Activated CD4-positive, alpha-beta T cell treated with anti-CD3 and anti-CD28 coated beads, Interleukin-2, amount 50 U/mL, for 48 hours (primary cell): Measurements from ENCODE around the gene APEH.

Experiments used
- DNase-seq, 2 experiments: peaks; one replicate each; pipeline ENCODE4 v3.0.0-alpha.2; 2020

The APEH gene

DNA sequence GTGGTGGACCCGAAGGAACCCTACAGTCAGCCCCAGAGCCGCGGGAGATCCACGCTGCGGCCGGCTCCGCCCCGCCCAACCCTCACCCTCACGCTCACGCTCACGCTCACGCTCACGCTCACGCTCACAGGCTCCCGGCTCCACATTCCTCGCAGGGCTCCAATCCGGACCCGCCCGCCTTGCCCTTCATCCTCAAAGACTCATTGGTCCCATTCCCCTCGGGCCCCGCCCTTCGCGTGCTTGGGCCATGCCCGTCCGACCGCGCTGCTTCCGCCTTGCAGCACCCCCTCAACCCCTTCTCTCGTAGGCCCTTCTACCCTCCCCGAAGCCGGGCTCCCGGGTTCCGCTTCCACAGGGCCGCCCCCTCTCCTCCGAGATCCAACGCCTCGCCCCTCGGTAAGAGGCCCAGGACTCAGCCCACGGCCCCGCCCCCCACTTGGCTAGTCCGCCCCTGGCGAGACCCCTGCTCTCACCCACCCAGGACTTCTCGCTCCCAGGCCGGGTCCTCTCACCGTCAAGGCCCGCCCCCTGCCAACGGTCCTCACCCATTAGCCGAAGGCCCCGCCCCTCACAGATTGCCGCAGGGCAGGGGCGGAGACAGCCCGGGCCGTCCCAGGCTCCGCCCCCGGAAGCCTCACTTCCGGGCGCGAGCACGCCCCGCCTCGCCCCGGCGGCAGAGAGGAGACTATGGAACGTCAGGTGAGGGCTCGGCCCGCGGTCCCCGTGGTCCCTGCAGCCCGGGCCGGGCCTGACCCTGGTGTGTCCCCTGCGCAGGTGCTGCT lies at the start of gene APEH:
Gene APEH (plus strand): TSS at position 637 of the 782 bp plus-strand sequence. CDS start 51 bp downstream, at position 688.
- peak; percentile 99 for DNase-seq

DNA sequence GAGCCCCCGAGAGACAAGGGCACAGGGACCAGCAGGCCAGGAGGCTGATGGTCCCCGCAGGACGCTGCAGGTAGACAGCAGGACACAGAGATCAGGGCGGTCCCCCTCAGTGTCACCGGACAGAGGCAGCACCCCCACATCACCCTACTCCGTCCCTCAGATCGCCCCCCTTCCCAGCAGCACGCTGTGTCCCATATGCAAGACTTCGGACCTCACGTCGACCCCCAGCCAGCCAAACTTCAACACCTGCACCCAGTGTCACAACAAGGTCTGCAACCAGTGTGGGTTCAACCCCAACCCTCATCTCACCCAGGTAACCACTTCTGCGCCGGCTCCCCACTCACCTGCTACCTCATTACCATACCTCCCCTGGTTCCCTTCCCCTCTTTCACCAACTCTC lies 49.1 kb upstream of the APEH start:
- DNase-seq: no peak

DNA sequence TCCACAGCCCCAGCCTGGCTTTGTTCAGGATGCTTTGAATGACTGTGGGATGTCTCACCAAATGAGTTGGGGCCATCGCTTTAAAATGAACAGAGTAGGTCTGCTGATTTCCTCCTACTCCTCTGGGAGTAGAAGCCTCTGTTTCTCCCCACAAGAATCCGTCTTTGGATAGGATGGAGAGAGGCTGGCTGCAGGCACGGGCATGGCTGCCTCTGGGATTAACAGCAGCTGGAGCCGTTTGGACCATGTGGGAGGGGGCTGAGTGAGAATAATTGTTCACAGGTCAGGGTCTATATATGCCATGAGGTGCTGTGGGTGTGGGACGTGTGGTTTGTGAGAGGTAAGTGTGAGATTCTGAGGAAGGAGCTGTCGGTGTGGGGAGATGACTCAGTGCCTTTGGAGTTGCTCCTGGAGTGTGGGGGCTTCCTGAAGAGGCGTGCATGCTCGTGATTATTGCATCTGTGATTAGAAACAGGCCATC lies 48.0 kb upstream of the APEH start:
- no peak for DNase-seq

DNA sequence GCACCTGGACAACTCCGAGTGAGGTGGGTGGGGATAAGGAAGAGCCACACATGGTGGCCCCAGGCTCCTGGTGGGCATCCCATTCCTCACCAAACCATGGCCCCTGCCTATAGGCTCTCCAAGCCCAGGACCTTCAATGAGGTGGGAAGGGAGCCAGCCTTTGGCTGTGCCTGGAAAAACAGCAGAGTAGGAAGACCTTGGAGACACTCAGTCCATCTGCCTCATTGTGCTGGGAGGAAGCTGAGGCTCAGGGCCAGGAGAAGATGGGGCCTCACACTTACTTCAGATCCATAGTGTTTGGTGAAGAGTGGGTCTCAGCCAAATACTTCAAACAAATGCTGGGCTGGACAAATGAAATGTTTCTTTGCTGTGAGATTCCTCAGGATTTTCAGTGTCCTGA lies 47.4 kb upstream of the APEH start:
- no peak for DNase-seq

DNA sequence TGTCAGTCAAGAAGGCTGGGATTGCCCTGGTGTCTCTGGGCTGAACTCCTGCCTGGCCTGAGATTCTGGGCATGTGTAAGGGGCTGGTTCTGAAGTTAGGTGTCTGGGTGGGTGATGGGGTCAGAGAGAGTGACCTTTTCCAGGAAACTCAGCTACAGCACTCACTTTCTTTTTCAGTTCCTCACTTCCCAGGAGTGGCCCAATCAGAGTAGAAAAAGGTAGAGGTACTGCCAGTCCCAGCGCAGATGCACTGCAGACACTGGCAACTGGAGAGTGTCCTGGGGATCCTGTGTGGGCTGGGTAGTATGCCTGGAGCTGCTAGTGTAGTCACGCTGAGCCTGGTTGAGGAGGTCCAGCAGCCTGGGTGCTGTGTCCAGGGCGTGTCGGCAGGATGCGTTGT lies 46.5 kb upstream of the APEH start:
- no peak for DNase-seq

DNA sequence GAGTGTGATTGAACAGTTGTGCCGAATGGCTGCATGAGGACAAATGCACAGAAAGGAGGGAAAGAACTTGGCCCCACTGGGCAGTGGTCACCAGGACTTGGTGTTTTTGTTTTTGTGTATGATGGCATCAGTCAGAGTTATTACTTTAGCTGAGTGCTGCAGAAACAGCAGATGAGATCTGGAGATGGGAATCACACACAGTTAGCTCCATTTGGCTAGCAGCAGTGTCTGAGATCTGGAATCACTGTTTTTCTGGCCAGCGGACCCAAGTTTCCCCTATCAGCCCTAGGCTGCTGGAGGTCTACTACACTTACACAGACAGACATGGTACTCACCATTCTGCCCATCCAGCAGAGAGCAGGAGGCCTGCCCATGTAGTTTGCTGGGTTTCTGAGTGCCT lies 45.9 kb upstream of the APEH start:
- DNase-seq: no peak

DNA sequence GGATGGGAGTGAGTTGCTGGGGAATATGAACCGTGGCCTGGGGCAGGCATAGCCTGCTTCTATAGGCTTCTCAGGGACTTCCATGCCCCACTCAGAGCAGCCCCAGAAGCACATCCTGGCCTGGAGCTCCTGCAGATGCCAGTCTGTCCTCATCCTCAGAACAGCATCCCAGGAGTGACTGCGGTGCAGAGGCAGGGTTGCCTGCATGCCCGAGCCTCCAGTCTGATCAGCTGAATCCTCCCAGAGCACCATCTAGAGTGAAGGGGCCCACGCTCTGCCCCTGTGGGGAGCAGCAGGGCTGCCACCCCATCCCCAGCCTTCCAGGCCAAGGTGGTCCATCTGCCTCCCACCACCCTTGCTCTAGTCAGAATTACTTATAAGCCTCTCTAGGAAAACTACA lies 44.7 kb upstream of the APEH start:
- no peak for DNase-seq

DNA sequence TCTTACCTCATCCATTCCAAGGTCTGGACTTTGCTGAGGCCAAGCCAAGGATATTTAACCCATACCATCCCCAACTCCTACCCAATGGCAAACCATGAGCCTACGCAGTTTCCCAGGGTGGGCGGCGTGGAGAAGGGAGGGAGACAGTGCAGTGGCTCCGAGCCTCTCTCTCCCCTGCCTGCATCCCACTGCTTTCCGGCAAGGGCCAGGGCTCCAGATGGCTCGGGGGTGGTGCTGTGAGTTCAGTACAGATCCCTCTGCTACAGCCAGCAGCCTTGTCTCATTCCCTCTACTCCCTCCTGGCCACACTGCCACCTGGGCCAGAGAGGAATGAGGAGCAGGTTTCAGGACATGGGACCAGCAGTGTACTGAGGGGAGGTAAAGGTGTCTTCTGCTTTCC lies 44.3 kb upstream of the APEH start:
- no peak for DNase-seq

DNA sequence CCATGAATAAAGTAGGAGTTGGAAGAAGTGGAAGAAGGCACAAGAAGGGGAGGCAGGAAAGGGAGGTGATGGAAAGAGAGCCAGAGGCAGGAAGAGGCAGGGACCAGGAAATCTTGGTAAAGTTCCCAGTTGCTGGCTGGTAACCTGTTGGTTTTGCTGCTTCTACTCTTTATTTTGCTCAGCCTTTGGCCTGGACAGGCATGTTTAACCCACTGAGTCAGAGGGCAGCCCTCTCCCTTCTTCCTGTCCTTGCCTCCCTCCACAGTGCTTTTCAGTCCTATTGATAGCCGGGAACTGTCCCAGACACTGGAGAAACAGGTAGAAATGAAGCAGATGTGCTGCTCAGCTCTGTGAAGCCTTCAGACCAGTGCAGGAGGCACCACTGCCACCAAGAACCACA lies 43.4 kb upstream of the APEH start:
- DNase-seq: no peak

DNA sequence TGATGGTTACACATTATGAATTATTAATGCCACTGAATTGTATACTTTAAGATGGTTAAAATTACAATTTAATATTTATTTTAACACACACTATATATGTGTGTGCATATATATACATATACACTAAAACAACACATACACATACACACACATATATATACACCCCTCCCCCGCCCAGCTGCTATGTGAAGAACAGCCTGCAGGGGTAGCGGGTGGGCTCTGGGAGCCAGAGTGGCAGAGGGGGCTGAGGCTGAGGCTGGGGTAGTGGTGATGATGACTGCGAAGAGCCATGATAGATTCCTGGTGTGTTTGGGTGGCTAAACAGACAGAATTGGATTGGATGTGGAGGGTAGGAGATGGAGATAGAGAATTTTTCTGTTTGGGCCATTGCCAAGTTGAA lies 39.4 kb upstream of the APEH start:
- no peak for DNase-seq

DNA sequence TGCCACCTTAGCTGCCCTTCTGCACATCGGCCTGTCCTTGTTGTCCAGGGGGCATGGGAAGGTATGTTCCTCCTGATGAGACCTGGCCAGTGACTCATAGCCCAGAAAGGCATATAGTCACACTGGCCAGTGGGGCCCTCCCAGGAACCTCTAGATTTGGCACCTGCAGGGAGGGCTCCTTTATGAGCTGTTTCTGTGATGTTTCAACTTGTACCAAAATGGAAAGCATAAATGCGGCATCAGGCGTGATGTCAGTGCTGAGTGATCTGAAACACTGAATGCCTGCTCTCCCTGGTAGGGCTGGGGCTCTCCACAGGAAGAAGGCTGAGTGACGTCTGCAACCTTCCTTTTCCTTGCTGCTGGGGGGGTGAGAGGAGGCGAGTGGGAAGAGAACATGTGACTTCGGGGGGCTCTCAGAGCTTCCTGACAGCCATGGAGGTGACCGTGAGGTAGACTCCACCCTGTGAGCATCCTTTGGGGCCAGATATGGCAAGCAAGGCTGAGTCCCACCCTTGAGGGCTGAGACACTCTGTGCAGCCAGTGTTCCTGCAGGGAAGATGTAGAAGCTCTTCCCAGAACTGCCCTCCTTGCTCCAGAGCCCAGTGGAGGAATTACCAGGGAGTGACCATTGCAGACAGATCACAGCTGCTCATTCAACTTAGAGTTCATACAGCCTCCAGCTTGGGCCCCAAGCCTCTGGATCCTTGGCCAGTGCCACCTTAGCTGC lies 37.1 kb upstream of the APEH start:
- DNase-seq: peak in 1 of 2 experiments; percentile 13

DNA sequence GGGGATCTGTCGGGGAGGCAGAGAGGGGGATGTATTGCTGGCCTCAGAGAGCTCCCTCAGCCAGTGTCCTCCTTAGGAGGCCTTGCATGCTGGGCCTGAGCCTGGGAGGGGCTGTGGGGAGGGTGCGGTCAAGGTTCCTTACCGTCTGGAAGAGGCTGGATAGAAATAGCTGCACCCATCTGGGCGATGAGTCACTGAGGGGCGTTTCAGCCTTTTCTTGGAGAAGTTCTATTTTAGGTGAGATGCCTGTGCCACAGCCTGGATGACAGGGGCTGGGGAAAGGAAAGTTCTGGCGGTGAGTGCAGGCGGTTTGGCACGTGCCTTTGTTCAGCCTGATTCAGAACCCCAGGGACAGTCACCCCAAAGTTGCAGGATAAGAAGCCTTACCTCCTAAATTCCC lies 35.7 kb upstream of the APEH start:
- DNase-seq: no peak

DNA sequence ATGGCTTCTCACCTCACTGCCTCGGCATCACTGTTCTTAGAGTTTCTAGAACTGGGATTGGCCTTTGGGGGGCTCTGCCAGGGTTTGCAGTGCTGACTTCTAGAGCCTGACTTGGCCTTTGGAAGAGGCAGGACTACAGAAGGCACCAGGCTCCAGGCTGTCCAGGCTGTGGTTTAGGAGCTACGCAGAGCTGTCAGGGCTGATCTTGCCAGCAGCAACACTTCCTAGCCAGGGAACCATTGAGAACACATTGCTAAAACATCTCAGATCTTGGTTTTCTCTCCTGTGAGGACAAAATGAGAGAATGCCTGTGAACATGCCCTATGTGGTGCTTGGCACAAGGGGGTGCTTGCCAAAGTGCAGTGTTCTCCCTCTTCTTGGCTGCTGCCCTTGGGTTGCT lies 34.6 kb upstream of the APEH start:
- DNase-seq: no peak

DNA sequence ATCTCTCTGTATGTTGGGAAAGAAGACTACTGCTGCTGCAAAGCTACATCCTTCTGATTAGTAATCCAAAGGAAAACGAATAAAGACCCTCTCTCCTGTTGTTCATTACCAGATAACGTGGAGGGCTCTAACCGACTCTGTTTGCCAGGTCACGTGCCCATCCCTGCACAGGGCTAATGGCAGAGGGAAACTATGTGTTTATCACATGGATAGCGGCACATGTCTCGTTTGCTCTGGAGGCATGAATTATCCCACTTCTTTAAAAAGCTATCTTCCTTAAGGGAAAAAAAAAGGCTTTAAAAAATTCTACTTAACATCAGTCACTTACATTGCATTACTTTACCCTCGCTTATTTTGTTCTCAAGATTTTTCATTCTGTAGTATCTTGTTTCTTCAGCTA lies 32.9 kb upstream of the APEH start:
- no peak for DNase-seq

DNA sequence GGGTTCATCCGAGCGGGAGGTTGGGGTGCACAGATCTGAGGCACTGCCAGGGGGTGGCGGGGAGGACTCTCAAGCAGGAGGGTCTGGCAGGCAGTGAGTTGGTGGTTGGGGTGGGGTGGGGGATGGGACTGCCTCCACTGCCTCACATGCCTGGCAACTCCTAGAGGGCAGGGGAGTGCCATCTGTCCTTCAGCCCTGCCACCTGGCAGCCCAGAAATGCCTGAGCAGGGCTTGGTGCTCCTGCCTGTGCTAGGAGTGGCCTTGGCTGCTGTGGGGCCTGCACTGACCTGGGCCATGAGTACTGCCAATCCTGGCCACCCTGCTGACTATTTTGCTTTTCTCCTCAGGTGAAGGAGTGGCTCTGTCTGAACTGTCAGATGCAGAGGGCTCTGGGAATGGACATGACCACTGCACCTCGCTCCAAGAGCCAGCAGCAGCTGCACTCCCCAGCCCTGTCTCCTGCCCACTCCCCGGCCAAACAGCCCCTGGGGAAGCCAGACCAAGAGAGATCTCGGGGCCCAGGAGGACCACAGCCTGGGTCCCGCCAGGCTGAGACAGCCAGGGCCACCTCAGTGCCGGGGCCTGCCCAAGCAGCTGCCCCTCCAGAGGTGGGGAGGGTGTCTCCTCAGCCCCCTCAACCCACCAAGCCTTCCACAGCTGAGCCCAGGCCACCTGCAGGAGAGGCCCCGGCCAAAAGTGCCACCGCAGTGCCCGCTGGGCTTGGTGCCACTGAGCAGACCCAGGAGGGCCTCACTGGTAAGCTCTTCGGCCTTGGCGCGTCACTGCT lies 32.0 kb upstream of the APEH start:
- DNase-seq: no peak

DNA sequence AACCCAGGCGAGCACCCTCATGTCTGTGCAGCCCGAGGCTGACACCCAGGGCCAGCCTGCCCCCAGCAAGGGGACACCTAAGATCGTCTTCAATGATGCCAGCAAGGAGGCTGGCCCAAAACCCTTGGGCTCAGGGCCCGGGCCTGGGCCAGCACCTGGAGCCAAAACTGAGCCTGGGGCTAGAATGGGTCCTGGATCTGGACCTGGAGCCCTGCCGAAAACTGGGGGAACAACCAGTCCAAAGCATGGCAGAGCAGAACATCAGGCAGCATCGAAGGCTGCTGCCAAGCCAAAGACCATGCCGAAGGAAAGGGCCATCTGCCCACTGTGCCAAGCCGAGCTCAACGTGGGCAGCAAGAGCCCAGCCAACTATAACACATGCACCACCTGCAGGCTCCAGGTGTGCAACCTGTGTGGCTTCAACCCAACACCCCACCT lies 31.4 kb upstream of the APEH start:
- no peak for DNase-seq

DNA sequence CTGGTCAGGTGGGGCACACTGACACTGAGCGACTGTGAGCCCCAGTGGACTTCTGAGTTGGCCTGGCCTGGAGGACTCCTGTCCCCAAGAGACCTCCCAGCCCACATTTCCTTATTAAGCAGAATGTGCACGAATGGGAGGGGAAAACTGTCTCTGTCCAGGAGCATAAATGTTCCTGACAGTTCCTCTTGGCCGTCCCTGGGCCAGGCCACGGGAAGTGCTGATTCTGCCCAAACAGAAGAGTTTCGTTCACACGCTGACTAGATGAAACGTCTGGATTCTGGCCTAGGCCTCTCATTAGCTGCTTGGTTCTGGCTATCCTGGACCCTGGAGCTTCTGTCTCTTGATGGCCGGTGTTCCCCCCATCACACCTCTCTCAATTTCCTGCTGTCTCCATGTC lies 29.5 kb upstream of the APEH start:
- DNase-seq: no peak

DNA sequence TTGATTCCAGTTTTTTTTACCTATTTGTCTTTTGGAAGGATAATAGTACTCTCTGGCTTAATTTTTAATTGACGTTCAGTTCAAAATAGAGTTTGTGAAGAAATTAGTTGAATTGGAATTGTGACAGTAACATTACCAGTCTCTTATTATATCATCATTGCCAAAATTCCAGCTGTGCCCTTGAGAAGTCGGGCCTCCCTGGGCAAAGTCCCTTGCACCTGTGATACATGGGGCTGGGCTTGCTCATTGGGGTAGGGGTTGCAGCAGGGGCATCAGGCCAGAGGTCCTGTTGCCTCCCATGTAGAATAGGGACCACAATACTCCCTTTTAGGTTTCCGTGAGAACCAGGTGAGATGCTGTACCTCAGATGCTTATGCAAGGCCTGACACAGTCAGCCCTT lies 27.9 kb upstream of the APEH start:
- no peak for DNase-seq

DNA sequence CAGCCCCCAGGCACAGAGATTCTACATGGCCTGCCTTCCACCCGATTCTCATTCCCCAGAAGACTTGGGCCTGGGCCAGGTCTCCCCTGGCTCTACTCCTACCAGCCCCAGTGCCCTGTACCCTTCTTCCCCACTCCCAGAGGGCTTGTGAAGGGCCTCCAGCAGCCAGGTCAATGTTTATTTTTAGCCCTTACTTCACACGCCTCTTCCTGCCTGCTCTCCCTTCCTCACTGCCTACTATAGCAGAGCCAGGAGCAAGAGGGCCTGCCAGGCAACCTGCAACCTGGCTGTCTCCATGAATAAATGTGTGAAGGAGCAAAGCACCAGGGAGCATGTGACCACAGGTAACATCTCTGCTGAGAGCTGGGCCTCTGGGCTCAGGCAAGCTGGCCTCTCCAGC lies 26.4 kb upstream of the APEH start:
- no peak for DNase-seq

DNA sequence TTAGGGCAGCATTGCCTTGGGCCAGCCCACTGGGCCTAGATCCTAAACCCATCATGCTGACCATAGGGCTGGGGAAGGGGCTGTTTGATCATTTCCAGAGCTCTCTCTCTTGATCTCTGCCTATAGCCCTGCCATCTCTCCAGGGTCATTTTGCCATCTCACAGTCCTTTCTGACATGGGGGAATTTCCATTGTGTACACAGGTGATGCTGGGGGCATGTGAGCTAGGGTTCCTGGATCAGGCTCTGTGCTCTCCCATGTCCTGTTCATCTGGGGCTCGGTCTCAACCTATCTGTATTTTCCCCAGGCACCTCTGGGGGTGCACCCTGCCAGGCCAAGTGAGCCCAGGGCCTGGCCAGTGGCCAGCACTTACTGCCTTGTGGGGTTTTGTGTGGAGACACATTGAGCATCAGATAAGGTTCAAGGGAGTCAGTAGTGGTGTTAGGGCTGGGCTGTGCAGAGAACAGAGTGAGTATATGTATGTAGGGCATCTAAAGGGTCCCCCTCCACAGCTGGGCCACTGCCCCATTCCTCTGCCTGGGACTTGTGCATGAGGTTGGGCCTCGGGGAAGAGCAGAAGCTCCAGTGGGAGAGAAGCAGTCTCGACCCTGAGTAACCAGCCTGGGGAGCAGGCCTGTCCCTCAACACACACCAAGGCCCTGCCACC lies 25.7 kb upstream of the APEH start:
- no peak for DNase-seq

DNA sequence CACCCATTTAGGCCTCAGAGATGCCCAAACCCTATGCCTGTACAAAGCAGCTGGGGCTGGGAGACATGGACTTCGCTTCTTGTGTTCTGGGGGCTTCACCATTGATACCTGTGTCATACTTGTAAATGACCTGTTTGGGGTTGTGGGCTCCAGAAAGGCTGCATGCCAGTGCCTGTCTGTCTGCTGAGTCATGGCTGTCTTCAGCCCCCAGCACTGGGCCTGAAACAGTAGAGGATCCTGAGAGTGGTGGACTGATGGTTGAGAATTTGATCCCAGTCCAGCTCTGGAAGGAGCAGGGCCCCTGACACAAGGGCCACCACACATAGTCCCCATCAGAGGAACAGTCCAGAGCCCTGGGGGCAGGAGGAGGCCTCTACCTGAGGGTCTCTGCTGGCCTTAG lies 24.6 kb upstream of the APEH start:
- no peak for DNase-seq

DNA sequence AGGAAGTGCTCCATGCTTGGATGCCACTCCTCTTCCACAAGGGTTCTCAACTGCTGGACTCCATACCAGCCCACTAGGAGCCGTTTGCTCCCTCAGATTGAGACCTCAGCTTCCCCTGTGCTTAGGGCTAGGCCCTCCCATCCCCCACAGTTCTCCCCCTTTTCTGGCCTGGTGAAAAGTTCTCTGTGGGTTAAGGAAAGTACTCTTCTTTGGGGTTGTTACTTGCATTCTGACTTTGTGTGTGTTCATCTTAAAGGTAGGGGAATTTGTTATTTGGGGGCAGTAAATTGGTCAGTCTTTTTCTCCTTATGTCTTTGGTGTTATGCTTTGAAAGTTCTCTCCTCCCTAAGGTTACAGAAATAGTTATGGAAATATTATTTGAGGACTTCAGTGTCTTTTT lies 24.0 kb upstream of the APEH start:
- DNase-seq: no peak

DNA sequence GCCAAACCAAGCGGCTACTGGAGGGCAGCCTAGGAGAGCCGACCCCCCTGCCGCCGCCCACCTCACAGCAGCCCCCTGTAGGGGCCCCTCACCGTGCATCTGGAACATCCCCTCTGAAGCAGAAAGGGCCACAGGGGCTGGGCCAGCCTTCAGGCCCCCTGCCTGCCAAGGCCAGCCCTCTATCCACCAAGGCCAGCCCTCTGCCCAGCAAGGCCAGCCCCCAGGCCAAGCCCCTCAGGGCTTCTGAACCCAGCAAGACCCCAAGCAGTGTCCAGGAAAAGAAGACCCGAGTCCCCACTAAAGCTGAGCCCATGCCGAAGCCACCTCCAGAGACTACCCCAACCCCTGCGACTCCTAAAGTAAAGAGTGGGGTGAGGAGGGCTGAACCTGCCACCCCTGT lies 23.5 kb upstream of the APEH start:
- DNase-seq: no peak
